ENCODE data around the gene FAM193B. TPM values are rescaled to one million over a fixed set of nuclear protein-coding genes. Genes with fewer than 3 reads are reported as not detected.

Gene FAM193B
- total and polyA plus RNA-seq, 4 donors = 49.0 to 139 (median 81.4) TPM

GRCh38 chr5:177539411-177539810, 15.0 kb downstream of the FAM193B start:
- Histone ChIP-seq H3K9ac (ENCODE audit: insufficient read depth in 1 of 2, low read length in 2 of 2) (no peak overlapping the region), H3K4me3 (no peak overlapping the region), H3K36me3 (ENCODE audit: control insufficient read depth in 4 of 4, insufficient read depth in 4 of 4, low read length in 4 of 4) (peaks cover 12 to 31% (median 23%) of the 10 kb centered on the region in 4 donors), H3K27ac (ENCODE audit: low read depth in 1 of 2, low read length in 1 of 2) (peak overlapping the region in 1 of 2 donors; percentile 20), H3K9me3 (ENCODE audit: control insufficient read depth in 4 of 4, insufficient read depth in 3 of 4, low read length in 3 of 4) (no peaks in the 10 kb centered on the region), H3K4me1 (ENCODE audit: control insufficient read depth in 5 of 5, insufficient read depth in 5 of 5, low read length in 5 of 5) (peaks cover 0 to 34% (median 4%) of the 10 kb centered on the region in 5 donors), H3K27me3 (ENCODE audit: control insufficient read depth in 3 of 3, insufficient read depth in 3 of 3, low read length in 2 of 3) (no peaks in the 10 kb centered on the region)
- 69 to 80% methylated on average over 2 of the region's 2 CpGs for WGBS, 2 donors
- no peak for ATAC-seq (ENCODE audit: insufficient read depth, low FRiP score)
- TF ChIP-seq CTCF (IDR thresholded peaks at IDR 0.05; ENCODE audit: control extremely low read depth, extremely low read depth) = no peak
- no peak for DNase-seq

DNA sequence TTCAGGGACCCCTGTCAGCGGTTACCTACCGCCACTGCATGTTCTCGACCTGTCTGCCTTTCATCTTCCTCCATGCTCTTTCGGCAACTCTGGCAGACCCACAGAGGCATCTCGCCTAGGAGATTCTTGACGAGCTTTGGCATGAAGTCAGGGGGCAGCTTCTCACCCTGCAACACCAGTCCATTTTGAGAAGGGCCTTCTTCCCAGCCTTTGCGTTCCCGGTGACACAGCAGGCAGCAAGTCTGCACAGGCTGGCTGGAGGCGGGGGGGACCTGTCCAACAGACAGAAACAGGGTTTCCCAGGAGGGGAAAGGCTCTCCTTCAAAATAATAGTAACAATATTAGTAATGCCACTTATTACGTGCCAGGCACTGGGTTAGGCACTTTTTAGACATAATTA, 15.5 kb downstream of the FAM193B start:
- WGBS, 2 donors = 93% methylated on average over 10 of the region's 10 CpGs
- no peak overlapping the region for H3K9ac ChIP-seq (ENCODE audit: insufficient read depth in 1 of 2, low read length in 2 of 2)
- TF ChIP-seq CTCF (IDR thresholded peaks at IDR 0.05; ENCODE audit: control extremely low read depth, extremely low read depth) = no peak
- H3K27me3 ChIP-seq (ENCODE audit: control insufficient read depth in 3 of 3, insufficient read depth in 3 of 3, low read length in 2 of 3) = no peaks in the 10 kb centered on the region
- peaks cover 0 to 31% (median 4%) of the 10 kb centered on the region in 5 donors for H3K4me1 ChIP-seq (ENCODE audit: control insufficient read depth in 5 of 5, insufficient read depth in 5 of 5, low read length in 5 of 5)
- ATAC-seq (ENCODE audit: insufficient read depth, low FRiP score) (no peak), DNase-seq (no peak)
- H3K9me3 ChIP-seq (ENCODE audit: control insufficient read depth in 4 of 4, insufficient read depth in 3 of 4, low read length in 3 of 4) = no peaks in the 10 kb centered on the region
- no peak overlapping the region for H3K27ac ChIP-seq (ENCODE audit: low read depth in 1 of 2, low read length in 1 of 2)
- H3K4me3 ChIP-seq = no peak overlapping the region
- peaks cover 12 to 31% (median 24%) of the 10 kb centered on the region in 4 donors for H3K36me3 ChIP-seq (ENCODE audit: control insufficient read depth in 4 of 4, insufficient read depth in 4 of 4, low read length in 4 of 4)

GRCh38 chr5:177537389-177538361, 16.7 kb downstream of the FAM193B start:
- Histone ChIP-seq H3K9me3 (ENCODE audit: control insufficient read depth in 4 of 4, insufficient read depth in 3 of 4, low read length in 3 of 4) (no peaks in the 10 kb centered on the region), H3K27me3 (ENCODE audit: control insufficient read depth in 3 of 3, insufficient read depth in 3 of 3, low read length in 2 of 3) (no peaks in the 10 kb centered on the region), H3K4me1 (ENCODE audit: control insufficient read depth in 5 of 5, insufficient read depth in 5 of 5, low read length in 5 of 5) (peaks cover 0 to 19% (median 4%) of the 10 kb centered on the region in 5 donors), H3K4me3 (no peak overlapping the region), H3K9ac (ENCODE audit: insufficient read depth in 1 of 2, low read length in 2 of 2) (no peak overlapping the region), H3K27ac (ENCODE audit: low read depth in 1 of 2, low read length in 1 of 2) (peak overlapping the region in 1 of 2 donors; percentile 39), H3K36me3 (ENCODE audit: control insufficient read depth in 4 of 4, insufficient read depth in 4 of 4, low read length in 4 of 4) (peaks cover 12 to 36% (median 31%) of the 10 kb centered on the region in 4 donors)
- TF ChIP-seq CTCF (IDR thresholded peaks at IDR 0.05; ENCODE audit: control extremely low read depth, extremely low read depth) = no peak
- 43 to 76% methylated on average over 15 of the region's 15 CpGs for WGBS, 2 donors
- DNase-seq = no peak
- no peak for ATAC-seq (ENCODE audit: insufficient read depth, low FRiP score)

Measured in lung (tissue), 12 donors.